ENCODE measurements around the gene SFSWAP. TPM values are rescaled to one million over a fixed set of nuclear protein-coding genes. Genes with fewer than 3 reads are reported as not detected.

The SFSWAP gene
- total and polyA plus RNA-seq, 2 experiments from 2014 or later: 16.3 to 17.6 TPM

DNA sequence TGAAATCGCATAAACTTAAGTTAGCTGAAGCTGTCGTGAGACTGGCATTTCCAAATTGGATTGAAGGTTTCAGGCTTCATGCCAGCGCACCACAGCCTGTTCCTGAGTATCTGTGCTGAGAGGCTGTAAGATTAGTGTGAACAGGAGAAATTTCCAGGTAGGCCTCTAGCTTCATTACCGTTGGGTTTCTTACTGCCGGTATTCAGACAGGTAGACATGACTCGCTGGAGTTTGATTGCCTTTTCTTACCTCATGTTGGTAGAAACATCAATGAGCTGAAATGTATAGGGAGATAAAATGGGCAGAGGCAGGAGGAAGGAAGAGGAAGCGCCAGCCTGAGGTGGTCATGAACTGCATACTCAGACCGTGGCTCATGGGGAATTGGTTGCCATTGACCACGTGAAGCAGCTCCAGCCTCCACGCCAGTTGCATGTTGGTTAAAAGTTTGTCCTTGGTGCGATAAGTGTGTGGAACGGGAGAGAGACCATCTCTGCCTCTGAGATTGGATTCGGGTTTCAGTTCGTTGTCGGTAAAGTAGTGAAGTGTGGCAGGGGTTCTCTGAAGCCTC, 75.0 kb downstream of the SFSWAP start:
- no peaks in the 10 kb centered on the region for H3K9me3 ChIP-seq (ENCODE audit: low read depth)
- peak overlapping the region; percentile 84 for H3K9ac ChIP-seq
- no peaks in the 10 kb centered on the region for H3K27me3 ChIP-seq (replicated peaks; ENCODE audit: insufficient read depth)
- H4K20me1 ChIP-seq (ENCODE audit: insufficient read depth): no peaks in the 10 kb centered on the region
- WGBS, 2 experiments (ENCODE audit: low coverage in 1 of 2, low lambda C conversion rate in 2 of 2, missing lambda C conversion rate in 2 of 2): 78 to 81% methylated on average over 15 of the region's 15 CpGs
- peaks cover 45% of the 10 kb centered on the region for H3K4me1 ChIP-seq (ENCODE audit: insufficient read depth)
- H3F3A ChIP-seq (ENCODE audit: insufficient read depth): peaks cover 42% of the 10 kb centered on the region
- H3K79me2 ChIP-seq (ENCODE audit: insufficient read depth): peaks cover 8% of the 10 kb centered on the region; the same call in 1 of the 2 replicates
- no peaks in the 10 kb centered on the region for H3K9me2 ChIP-seq (ENCODE audit: insufficient read depth)
- no peak overlapping the region for H2AFZ ChIP-seq
- in situ Hi-C loops (cut with MboI): no loop called here
- DNase-seq: peak; percentile 56
- H3K27ac ChIP-seq: peak overlapping the region; percentile 98
- H3K4me2 ChIP-seq (ENCODE audit: unreplicated experiment): peak overlapping the region; percentile 83
- peaks cover 9% of the 10 kb centered on the region; the same call in 1 of the 2 replicates for H3K36me3 ChIP-seq (ENCODE audit: low read depth)
- H3K4me3 ChIP-seq: no peak overlapping the region
- TF ChIP-seq EZH2phosphoT487 (IDR thresholded peaks at IDR 0.05; ENCODE audit: insufficient read depth, low read depth): no peak
- no peak for TF ChIP-seq EZH2 (IDR thresholded peaks at IDR 0.05; ENCODE audit: insufficient read depth, poor library complexity, severe bottlenecking)

DNA sequence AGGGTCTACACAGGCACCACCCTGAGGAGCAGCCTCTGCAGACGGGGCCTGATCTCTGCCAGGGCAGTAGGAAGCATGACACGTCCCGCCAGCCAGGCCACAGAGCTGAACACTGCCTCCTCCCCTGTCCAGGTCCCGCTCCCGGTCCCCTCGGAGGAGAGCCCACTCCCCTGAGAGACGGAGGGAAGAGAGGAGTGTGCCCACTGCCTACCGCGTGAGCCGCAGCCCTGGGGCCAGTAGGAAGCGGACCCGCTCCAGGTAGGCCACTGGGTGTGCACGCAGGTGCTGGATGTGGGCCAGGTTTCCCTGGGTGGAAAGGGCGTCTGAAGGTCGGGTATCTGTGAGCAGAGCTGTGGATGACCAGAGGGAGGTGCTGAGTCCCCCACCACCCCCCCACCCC, 75.4 kb downstream of the SFSWAP start:
- Histone ChIP-seq H3K9me2 (ENCODE audit: insufficient read depth) (no peaks in the 10 kb centered on the region), H3K27ac (peak overlapping the region; percentile 98), H3K36me3 (ENCODE audit: low read depth) (peaks cover 14% of the 10 kb centered on the region), H3K4me3 (no peak overlapping the region), H3K9ac (0 out of 2 replicates have a peak overlapping the region, but pooled peaks have one; percentile 84), H3K4me2 (ENCODE audit: unreplicated experiment) (no peak overlapping the region), H3K4me1 (ENCODE audit: insufficient read depth) (peaks cover 45% of the 10 kb centered on the region), H3F3A (ENCODE audit: insufficient read depth) (peaks cover 42% of the 10 kb centered on the region), H3K79me2 (ENCODE audit: insufficient read depth) (peaks cover 8% of the 10 kb centered on the region; the same call in 1 of the 2 replicates), H3K9me3 (ENCODE audit: low read depth) (no peaks in the 10 kb centered on the region), H2AFZ (no peak overlapping the region), H4K20me1 (ENCODE audit: insufficient read depth) (no peaks in the 10 kb centered on the region), H3K27me3 (replicated peaks; ENCODE audit: insufficient read depth) (no peaks in the 10 kb centered on the region)
- no peak for DNase-seq
- in situ Hi-C loops (cut with MboI): no loop called here
- WGBS, 2 experiments (ENCODE audit: low coverage in 1 of 2, low lambda C conversion rate in 2 of 2, missing lambda C conversion rate in 2 of 2): 86 to 89% methylated on average over 15 of the region's 15 CpGs
- TF ChIP-seq EZH2phosphoT487 (IDR thresholded peaks at IDR 0.05; ENCODE audit: insufficient read depth, low read depth): no peak
- TF ChIP-seq EZH2 (IDR thresholded peaks at IDR 0.05; ENCODE audit: insufficient read depth, poor library complexity, severe bottlenecking): no peak

GRCh38 chr12:131787143-131787660, 76.3 kb downstream of the SFSWAP start:
- Histone ChIP-seq H3K27me3 (replicated peaks; ENCODE audit: insufficient read depth) (no peaks in the 10 kb centered on the region), H3K9me2 (ENCODE audit: insufficient read depth) (no peaks in the 10 kb centered on the region), H3K4me1 (ENCODE audit: insufficient read depth) (peaks cover 37% of the 10 kb centered on the region), H3K4me2 (ENCODE audit: unreplicated experiment) (no peak overlapping the region), H3K27ac (no peak overlapping the region), H3K79me2 (ENCODE audit: insufficient read depth) (peaks cover 8% of the 10 kb centered on the region; the same call in 1 of the 2 replicates), H3F3A (ENCODE audit: insufficient read depth) (peaks cover 34% of the 10 kb centered on the region), H3K4me3 (no peak overlapping the region), H3K9me3 (ENCODE audit: low read depth) (no peaks in the 10 kb centered on the region), H4K20me1 (ENCODE audit: insufficient read depth) (no peaks in the 10 kb centered on the region), H3K9ac (no peak overlapping the region), H2AFZ (no peak overlapping the region), H3K36me3 (ENCODE audit: low read depth) (peaks cover 19% of the 10 kb centered on the region)
- WGBS, 2 experiments (ENCODE audit: low coverage in 1 of 2, low lambda C conversion rate in 2 of 2, missing lambda C conversion rate in 2 of 2): 94 to 95% methylated on average over 17 of the region's 17 CpGs
- in situ Hi-C loops (cut with MboI): no loop called here
- DNase-seq: no peak
- no peak for TF ChIP-seq EZH2phosphoT487 (IDR thresholded peaks at IDR 0.05; ENCODE audit: insufficient read depth, low read depth)
- TF ChIP-seq EZH2 (IDR thresholded peaks at IDR 0.05; ENCODE audit: insufficient read depth, poor library complexity, severe bottlenecking): no peak

GRCh38 chr12:131788070-131788469, 77.2 kb downstream of the SFSWAP start:
- Histone ChIP-seq H3K9ac (no peak overlapping the region), H3K36me3 (ENCODE audit: low read depth) (peaks cover 19% of the 10 kb centered on the region), H3K27ac (no peak overlapping the region), H3K4me3 (no peak overlapping the region), H3K27me3 (replicated peaks; ENCODE audit: insufficient read depth) (no peaks in the 10 kb centered on the region), H3K4me1 (ENCODE audit: insufficient read depth) (peaks cover 31% of the 10 kb centered on the region), H3K4me2 (ENCODE audit: unreplicated experiment) (no peak overlapping the region), H3K9me2 (ENCODE audit: insufficient read depth) (no peaks in the 10 kb centered on the region), H4K20me1 (ENCODE audit: insufficient read depth) (no peaks in the 10 kb centered on the region), H3K79me2 (ENCODE audit: insufficient read depth) (peaks cover 8% of the 10 kb centered on the region; the same call in 1 of the 2 replicates), H3F3A (ENCODE audit: insufficient read depth) (peaks cover 32% of the 10 kb centered on the region), H3K9me3 (ENCODE audit: low read depth) (no peaks in the 10 kb centered on the region), H2AFZ (no peak overlapping the region)
- in situ Hi-C loops (cut with MboI): no loop called here
- TF ChIP-seq EZH2phosphoT487 (IDR thresholded peaks at IDR 0.05; ENCODE audit: insufficient read depth, low read depth) (no peak), EZH2 (IDR thresholded peaks at IDR 0.05; ENCODE audit: insufficient read depth, poor library complexity, severe bottlenecking) (no peak)
- DNase-seq: no peak
- 92% methylated on average over 11 of the region's 11 CpGs for WGBS, 2 experiments (ENCODE audit: low coverage in 1 of 2, low lambda C conversion rate in 2 of 2, missing lambda C conversion rate in 2 of 2)

Data from GM23248 (cell line).